Stomach (tissue), 9 donors: ENCODE data around the gene ENOPH1. TPM values are rescaled to one million over a fixed set of nuclear protein-coding genes. Genes with fewer than 3 reads are reported as not detected.

Experiments
- DNase-seq, 2 donors: peaks; one replicate each; pipeline versions ENCODE4 v3.0.0 to v3.0.0-alpha.2; 2013 to 2019
- H3K27ac ChIP-seq, 5 donors: fragments of 200-600 bp in 4 of 5; sonication (generic) in 4 of 5; one replicate each; pipeline ENCODE4 v1.5.1; 2013 to 2019; ENCODE audit warnings: mild to moderate bottlenecking in 1 of 5, moderate library complexity in 1 of 5
- H3K27me3 ChIP-seq, 3 donors: fragments of 200-600 bp; sonication (generic); one replicate each; pipeline ENCODE4 v1.5.1; 2017 to 2019; ENCODE audit warnings: mixed run types in 1 of 3
- H3K36me3 ChIP-seq, 4 donors: fragments of 200-600 bp; sonication (generic); 1 replicate in 3 of 4; 2 replicates in 1 of 4; pipeline ENCODE4 v1.5.1; 2016 to 2019
- H3K4me1 ChIP-seq, 4 donors: fragments of 200-600 bp; sonication (generic); one replicate each; pipeline ENCODE4 v1.5.1; 2016 to 2019
- H3K4me3 ChIP-seq, 4 donors: fragments of 200-600 bp; sonication (generic) in 3 of 4; one replicate each; pipeline ENCODE4 v1.5.1; 2016 to 2019; ENCODE audit warnings: mild to moderate bottlenecking in 1 of 4
- H3K9me3 ChIP-seq, 4 donors: fragments of 200-600 bp; sonication (generic); one replicate each; pipeline ENCODE4 v1.5.1; 2016 to 2019
- EP300 ChIP-seq: sonication (generic); formaldehyde crosslinking; IDR thresholded peaks from one replicate; pipeline ENCODE4 v1.6.1; 2017; ENCODE audit warnings: antibody characterized with exemption
- POLR2A ChIP-seq, 4 donors: fragments of 450-650 bp; IDR thresholded peaks; one replicate each; pipeline ENCODE4 v1.6.1; 2016; ENCODE audit warnings: antibody characterized with exemption in 4 of 4, control low read depth in 2 of 4, mild to moderate bottlenecking in 1 of 4, moderate library complexity in 1 of 4
- POLR2AphosphoS5 ChIP-seq, 3 donors: sonication (generic); formaldehyde crosslinking; IDR thresholded peaks; one replicate each; pipeline ENCODE4 v1.6.1; 2016; ENCODE audit warnings: antibody characterized with exemption in 3 of 3
- WGBS, 5 donors: extraction: QIAGEN DNeasy Blood & Tissue Kit in 3 of 5; methylation state at CpG; one replicate each; pipeline versions ENCODE4 v1.1.5 to v1.1.7; 2013 to 2018; 5-methylcytosine and 5-hydroxymethylcytosine counted together
- intact Hi-C: fragments of 100-400 bp; cut with DNase I; formaldehyde crosslinking; loops from one replicate; pipeline ENCODE4 v1.15.1; 2023; ENCODE audit warnings: low total_unique reads
- polyA plus RNA-seq, 3 donors: library from polyadenylated mRNA; stranded (reverse); fragments of 200-250 nt; gene quantifications; one replicate each; pipeline ENCODE4 v1.2.3, GENCODE V29; 2013
- total RNA-seq, 5 donors: library from RNA; depleted of rRNA; stranded (reverse); fragments of >200 nt; gene quantifications; one replicate each; pipeline versions ENCODE4 v1.1.0 to v1.2.3, GENCODE V29; 2014 to 2016
- TF ChIP-seq, protein P1 (sequence below), 7 experiments: fragments of 450-650 bp in 4 of 7; fragments of 200-600 bp in 3 of 7; sonication (generic) in 3 of 7; IDR thresholded peaks; one replicate each; pipeline ENCODE4 v1.5.1; 2016 to 2019; ENCODE audit warnings: antibody characterized with exemption in 7 of 7, control low read depth in 2 of 7, mild to moderate bottlenecking in 1 of 7
- donor health status: healthy with polysubstance abuse.
- donor health status: Bipolar disorder and iron deficiency.
- donor health status: healthy.

Gene ENOPH1
- total and polyA plus RNA-seq, 8 donors, result 0.58 to 35.1 (median 30.1) TPM

DNA sequence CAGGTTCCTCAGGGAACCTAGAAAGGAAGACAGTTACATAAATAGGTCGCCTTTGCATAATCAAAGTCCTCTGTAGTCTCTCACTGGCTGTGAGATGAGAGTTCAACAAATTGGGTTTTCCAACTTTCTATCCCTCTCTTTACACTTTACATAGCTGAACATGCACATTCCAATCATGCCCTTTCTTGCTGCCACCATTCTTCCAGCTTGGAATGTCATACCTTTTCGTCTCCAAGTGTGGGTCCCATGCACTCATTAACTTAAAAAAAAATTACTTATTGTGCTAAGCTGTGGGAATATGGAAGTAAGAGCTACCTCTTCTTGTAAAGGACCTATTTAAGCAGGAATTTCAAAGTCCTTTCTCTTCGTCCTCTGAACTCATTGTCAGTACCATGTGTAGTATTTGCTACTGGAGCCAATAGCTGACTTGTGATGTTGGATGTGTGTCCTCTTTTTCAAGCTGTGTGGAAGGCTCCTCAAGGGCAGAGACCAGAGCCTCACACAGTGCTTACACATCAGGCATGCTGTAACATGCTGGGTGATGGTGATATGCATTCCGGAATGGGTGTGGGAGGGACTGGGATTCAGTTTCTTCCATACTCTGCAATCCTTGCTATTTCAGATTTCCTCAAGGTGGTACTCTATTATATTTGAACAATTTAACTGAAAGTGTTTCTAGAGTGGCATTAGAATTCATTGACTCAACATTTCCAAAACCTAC lies 7.1 kb downstream of the ENOPH1 start:
- Histone ChIP-seq H3K4me1 (peaks cover 0 to 30% (median 10%) of the 10 kb centered on the region in 4 donors), H3K27me3 (no peaks in the 10 kb centered on the region), H3K4me3 (no peak overlapping the region), H3K27ac (no peak overlapping the region), H3K36me3 (peaks cover 0 to 4% (median 0%) of the 10 kb centered on the region in 4 donors), H3K9me3 (no peaks in the 10 kb centered on the region)
- TF ChIP-seq POLR2A (IDR thresholded peaks at IDR 0.05), result no peak
- TF ChIP-seq, protein P1, sequence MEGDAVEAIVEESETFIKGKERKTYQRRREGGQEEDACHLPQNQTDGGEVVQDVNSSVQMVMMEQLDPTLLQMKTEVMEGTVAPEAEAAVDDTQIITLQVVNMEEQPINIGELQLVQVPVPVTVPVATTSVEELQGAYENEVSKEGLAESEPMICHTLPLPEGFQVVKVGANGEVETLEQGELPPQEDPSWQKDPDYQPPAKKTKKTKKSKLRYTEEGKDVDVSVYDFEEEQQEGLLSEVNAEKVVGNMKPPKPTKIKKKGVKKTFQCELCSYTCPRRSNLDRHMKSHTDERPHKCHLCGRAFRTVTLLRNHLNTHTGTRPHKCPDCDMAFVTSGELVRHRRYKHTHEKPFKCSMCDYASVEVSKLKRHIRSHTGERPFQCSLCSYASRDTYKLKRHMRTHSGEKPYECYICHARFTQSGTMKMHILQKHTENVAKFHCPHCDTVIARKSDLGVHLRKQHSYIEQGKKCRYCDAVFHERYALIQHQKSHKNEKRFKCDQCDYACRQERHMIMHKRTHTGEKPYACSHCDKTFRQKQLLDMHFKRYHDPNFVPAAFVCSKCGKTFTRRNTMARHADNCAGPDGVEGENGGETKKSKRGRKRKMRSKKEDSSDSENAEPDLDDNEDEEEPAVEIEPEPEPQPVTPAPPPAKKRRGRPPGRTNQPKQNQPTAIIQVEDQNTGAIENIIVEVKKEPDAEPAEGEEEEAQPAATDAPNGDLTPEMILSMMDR (IDR thresholded peaks at IDR 0.05), result no peak
- TF ChIP-seq EP300, result no peak
- TF ChIP-seq POLR2AphosphoS5 (IDR thresholded peaks at IDR 0.05), result no peak
- DNase-seq, result no peak
- intact Hi-C loops, result no loop called here
- WGBS, 5 donors, result 84 to 91% (median 88%) methylated on average over 4 of the region's 4 CpGs

DNA sequence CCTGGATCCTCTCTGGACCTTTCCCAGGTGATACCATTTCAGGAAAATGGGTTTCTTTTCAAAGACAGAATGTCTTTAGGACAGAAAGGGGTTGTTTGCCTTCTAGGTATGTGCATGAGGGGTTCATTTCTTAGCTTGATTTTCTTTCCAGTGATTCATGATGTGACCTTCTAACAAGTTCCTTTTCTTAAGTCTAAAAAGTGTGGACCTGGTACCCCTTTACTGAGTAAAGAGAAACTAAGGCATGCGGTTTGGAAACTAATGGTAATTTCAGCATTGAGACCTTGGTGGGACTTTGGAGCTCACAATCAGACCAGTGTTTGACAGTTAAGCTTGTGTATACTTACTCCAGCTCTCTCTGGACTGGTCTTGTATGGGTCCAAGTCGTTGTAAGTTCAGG lies 8.7 kb downstream of the ENOPH1 start:
- intact Hi-C loops, result no loop called here
- Histone ChIP-seq H3K27me3 (no peaks in the 10 kb centered on the region), H3K27ac (no peak overlapping the region), H3K4me3 (no peak overlapping the region), H3K9me3 (no peaks in the 10 kb centered on the region), H3K4me1 (peaks cover 0 to 14% (median 3%) of the 10 kb centered on the region in 4 donors), H3K36me3 (peaks cover 0 to 7% (median 3%) of the 10 kb centered on the region in 4 donors)
- WGBS, 5 donors, result 62 to 81% (median 69%) methylated on average over 2 of the region's 2 CpGs
- TF ChIP-seq POLR2AphosphoS5 (IDR thresholded peaks at IDR 0.05) (no peak), EP300 (no peak), POLR2A (IDR thresholded peaks at IDR 0.05) (no peak)
- TF ChIP-seq, protein P1 (IDR thresholded peaks at IDR 0.05), result no peak
- no peak for DNase-seq

DNA sequence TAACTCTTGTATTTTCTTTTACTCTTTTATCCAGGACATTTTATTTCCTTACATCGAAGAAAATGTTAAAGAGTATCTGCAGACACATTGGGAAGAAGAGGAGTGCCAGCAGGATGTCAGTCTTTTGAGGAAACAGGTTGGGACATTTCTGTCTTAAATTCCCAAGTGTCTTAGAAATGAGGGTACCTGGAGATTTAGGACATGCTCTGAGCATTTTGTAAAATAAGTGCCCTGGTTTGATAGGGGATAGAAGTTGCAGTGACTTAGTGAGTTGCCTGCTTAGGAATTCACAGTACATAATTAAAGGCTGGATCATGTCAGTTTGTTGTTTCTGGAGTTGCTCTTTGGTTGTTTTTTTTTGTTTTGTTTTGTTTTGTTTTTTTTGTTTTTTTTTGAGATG lies 17.5 kb downstream of the ENOPH1 start:
- H3K4me1 ChIP-seq, result no peaks in the 10 kb centered on the region
- intact Hi-C loops, result no loop called here
- H3K4me3 ChIP-seq, result no peak overlapping the region
- H3K9me3 ChIP-seq, result no peaks in the 10 kb centered on the region
- TF ChIP-seq POLR2AphosphoS5 (IDR thresholded peaks at IDR 0.05), result no peak
- TF ChIP-seq, protein P1 (IDR thresholded peaks at IDR 0.05), result no peak
- TF ChIP-seq EP300, result no peak
- TF ChIP-seq POLR2A (IDR thresholded peaks at IDR 0.05), result no peak
- no peak overlapping the region for H3K27ac ChIP-seq
- no peaks in the 10 kb centered on the region for H3K27me3 ChIP-seq
- no peak for DNase-seq
- 54 to 79% (median 59%) methylated on average over 1 of the region's 1 CpG for WGBS, 5 donors
- peaks cover 9 to 51% (median 49%) of the 10 kb centered on the region in 4 donors for H3K36me3 ChIP-seq

DNA sequence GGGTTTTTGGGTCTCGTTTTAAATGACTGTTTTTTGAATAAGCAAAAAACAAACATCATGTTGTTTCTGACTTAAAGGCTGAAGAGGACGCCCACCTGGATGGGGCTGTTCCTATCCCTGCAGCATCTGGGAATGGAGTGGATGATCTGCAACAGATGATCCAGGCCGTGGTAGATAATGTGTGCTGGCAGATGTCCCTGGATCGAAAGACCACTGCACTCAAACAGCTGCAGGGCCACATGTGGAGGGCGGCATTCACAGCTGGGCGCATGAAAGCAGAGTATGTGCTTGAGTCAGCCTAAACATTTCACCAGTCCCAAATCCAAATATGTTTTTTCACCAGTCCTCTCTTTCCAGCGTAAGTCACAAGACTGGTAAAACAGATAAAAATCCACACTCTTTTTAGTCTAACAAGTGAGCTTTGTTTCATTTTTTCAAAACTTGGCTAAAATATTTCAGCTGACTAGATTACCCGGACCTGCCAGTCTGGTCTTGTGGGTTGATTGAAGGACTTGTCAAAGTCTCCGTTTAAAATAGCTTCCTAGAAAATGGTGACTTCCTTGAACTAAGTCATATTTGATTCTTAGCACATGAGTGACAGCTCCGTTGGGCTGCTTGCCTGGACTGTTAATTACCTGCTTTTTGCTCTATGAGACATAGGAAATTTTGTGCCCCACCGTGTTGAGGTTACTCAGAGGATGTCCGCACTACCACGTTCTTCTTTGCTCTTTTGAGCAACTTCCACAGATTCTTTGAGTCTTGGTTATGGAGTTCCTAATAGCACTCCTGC lies 20.8 kb downstream of the ENOPH1 start:
- Histone ChIP-seq H3K4me3 (no peak overlapping the region), H3K4me1 (no peaks in the 10 kb centered on the region), H3K36me3 (peaks cover 9 to 80% (median 71%) of the 10 kb centered on the region in 4 donors), H3K9me3 (no peaks in the 10 kb centered on the region), H3K27ac (no peak overlapping the region), H3K27me3 (no peaks in the 10 kb centered on the region)
- TF ChIP-seq POLR2A (IDR thresholded peaks at IDR 0.05), result no peak
- TF ChIP-seq POLR2AphosphoS5 (IDR thresholded peaks at IDR 0.05), result no peak
- no peak for DNase-seq
- 72 to 79% (median 76%) methylated on average over 13 of the region's 13 CpGs for WGBS, 5 donors
- intact Hi-C loops, result no loop called here
